ENCODE results near the gene RMND5A.

RMND5A gene

DNA sequence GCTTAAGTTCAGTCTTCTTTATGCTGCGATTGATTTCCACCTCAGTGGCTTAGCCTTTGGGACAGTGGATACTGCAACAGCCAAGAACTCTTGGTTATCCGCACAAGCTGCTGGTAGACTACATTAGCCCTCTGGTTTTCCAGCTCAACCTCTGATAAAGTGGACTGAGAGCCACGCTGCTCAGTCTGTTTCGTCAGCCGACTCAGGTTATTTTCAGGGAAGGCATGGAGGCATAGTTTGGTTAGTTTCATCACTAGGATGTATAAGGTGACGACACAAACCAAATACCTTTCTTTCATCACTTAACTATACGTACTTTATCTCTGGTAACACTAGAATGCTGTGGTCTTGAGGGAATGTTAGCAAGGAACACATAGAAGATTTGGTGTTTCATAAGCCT, 56.4 kb downstream of the RMND5A start:
- no peak for TF ChIP-seq YY1 (IDR thresholded peaks at IDR 0.05; ENCODE audit: low read depth)
- TF ChIP-seq NFIC (IDR thresholded peaks at IDR 0.05): no peak
- no peak for TF ChIP-seq TCF12 (IDR thresholded peaks at IDR 0.05; ENCODE audit: low read depth)
- no peak for TF ChIP-seq EGR1 (IDR thresholded peaks at IDR 0.05)
- TF ChIP-seq EP300 (IDR thresholded peaks at IDR 0.05; ENCODE audit: borderline replicate concordance): no peak
- TF ChIP-seq TAF1 (IDR thresholded peaks at IDR 0.05; ENCODE audit: low read depth): no peak
- no peak for TF ChIP-seq FOXM1 (IDR thresholded peaks at IDR 0.05; ENCODE audit: borderline replicate concordance, low read depth)
- TF ChIP-seq CREB1 (IDR thresholded peaks at IDR 0.05; ENCODE audit: low read depth): no peak
- TF ChIP-seq TEAD4 (IDR thresholded peaks at IDR 0.05): no peak

DNA sequence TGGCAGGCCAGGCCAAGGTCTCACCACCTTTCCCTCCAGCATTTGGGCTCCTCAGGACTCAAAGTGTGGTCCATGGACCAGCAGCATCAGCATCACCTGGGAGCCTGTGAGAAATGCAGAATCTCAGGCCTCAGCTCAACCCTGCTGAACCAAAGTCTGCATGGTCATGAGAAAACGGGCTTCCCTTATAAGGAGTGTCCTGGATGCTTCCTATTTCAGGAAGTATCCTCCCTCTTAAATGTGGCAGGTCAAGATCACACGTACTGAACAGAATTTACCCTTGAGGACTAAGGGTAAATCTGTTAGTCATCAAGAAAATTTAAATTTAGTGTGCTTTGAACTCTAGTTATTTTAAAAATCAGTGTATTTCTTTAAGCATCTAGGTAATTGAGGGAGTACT, 58.9 kb downstream of the RMND5A start:
- TF ChIP-seq YY1 (IDR thresholded peaks at IDR 0.05; ENCODE audit: low read depth) (no peak), RAD21 (IDR thresholded peaks at IDR 0.05; ENCODE audit: low read depth) (no peak), NFIC (IDR thresholded peaks at IDR 0.05) (no peak), TCF12 (IDR thresholded peaks at IDR 0.05; ENCODE audit: low read depth) (no peak), TEAD4 (IDR thresholded peaks at IDR 0.05) (no peak), REST (IDR thresholded peaks at IDR 0.05; ENCODE audit: low read depth) (no peak), EGR1 (IDR thresholded peaks at IDR 0.05) (no peak), TAF1 (IDR thresholded peaks at IDR 0.05; ENCODE audit: low read depth) (no peak), EP300 (IDR thresholded peaks at IDR 0.05; ENCODE audit: borderline replicate concordance) (no peak), CREB1 (IDR thresholded peaks at IDR 0.05; ENCODE audit: low read depth) (no peak), ZBTB7A (IDR thresholded peaks at IDR 0.05; ENCODE audit: low read depth) (no peak), CEBPB (IDR thresholded peaks at IDR 0.05) (no peak)
- TF ChIP-seq, protein P1, sequence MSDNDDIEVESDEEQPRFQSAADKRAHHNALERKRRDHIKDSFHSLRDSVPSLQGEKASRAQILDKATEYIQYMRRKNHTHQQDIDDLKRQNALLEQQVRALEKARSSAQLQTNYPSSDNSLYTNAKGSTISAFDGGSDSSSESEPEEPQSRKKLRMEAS (IDR thresholded peaks at IDR 0.05): no peak
- TF ChIP-seq, protein P2, sequence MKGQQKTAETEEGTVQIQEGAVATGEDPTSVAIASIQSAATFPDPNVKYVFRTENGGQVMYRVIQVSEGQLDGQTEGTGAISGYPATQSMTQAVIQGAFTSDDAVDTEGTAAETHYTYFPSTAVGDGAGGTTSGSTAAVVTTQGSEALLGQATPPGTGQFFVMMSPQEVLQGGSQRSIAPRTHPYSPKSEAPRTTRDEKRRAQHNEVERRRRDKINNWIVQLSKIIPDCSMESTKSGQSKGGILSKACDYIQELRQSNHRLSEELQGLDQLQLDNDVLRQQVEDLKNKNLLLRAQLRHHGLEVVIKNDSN (IDR thresholded peaks at IDR 0.05): no peak

- TF ChIP-seq, protein P2 (IDR thresholded peaks at IDR 0.05): no peak
- TF ChIP-seq TAF1 (IDR thresholded peaks at IDR 0.05; ENCODE audit: low read depth) (no peak), NFIC (IDR thresholded peaks at IDR 0.05) (no peak), EP300 (IDR thresholded peaks at IDR 0.05; ENCODE audit: borderline replicate concordance) (no peak), EGR1 (IDR thresholded peaks at IDR 0.05) (no peak), TCF12 (IDR thresholded peaks at IDR 0.05; ENCODE audit: low read depth) (no peak), ZBTB7A (IDR thresholded peaks at IDR 0.05; ENCODE audit: low read depth) (no peak), REST (IDR thresholded peaks at IDR 0.05; ENCODE audit: low read depth) (no peak), FOXM1 (IDR thresholded peaks at IDR 0.05; ENCODE audit: borderline replicate concordance, low read depth) (no peak), TEAD4 (IDR thresholded peaks at IDR 0.05) (no peak), CREB1 (IDR thresholded peaks at IDR 0.05; ENCODE audit: low read depth) (no peak), RAD21 (IDR thresholded peaks at IDR 0.05; ENCODE audit: low read depth) (no peak)
- TF ChIP-seq, protein P1 (IDR thresholded peaks at IDR 0.05): no peak
Observed at GRCh38 chr2:86779971-86780370, 59.9 kb downstream of the RMND5A start.

- TF ChIP-seq REST (IDR thresholded peaks at IDR 0.05; ENCODE audit: low read depth): no peak
- no peak for TF ChIP-seq TAF1 (IDR thresholded peaks at IDR 0.05; ENCODE audit: low read depth)
- no peak for TF ChIP-seq CREB1 (IDR thresholded peaks at IDR 0.05; ENCODE audit: low read depth)
- no peak for TF ChIP-seq NFIC (IDR thresholded peaks at IDR 0.05)
- no peak for TF ChIP-seq YY1 (IDR thresholded peaks at IDR 0.05; ENCODE audit: low read depth)
- no peak for TF ChIP-seq TEAD4 (IDR thresholded peaks at IDR 0.05)
- no peak for TF ChIP-seq EGR1 (IDR thresholded peaks at IDR 0.05)
- TF ChIP-seq CEBPB (IDR thresholded peaks at IDR 0.05): no peak
Observed at GRCh38 chr2:86781363-86781762, 61.3 kb downstream of the RMND5A start.
